NCI-H1092 treated with DMSO at 0.1 percent for 48 hours (cell line): ENCODE measurements around the gene WFIKKN1.

Source experiments
- DNase-seq: peaks from one replicate; lab custom pipeline; 2025; lab: John Stamatoyannopoulos, UW

Gene WFIKKN1

DNA sequence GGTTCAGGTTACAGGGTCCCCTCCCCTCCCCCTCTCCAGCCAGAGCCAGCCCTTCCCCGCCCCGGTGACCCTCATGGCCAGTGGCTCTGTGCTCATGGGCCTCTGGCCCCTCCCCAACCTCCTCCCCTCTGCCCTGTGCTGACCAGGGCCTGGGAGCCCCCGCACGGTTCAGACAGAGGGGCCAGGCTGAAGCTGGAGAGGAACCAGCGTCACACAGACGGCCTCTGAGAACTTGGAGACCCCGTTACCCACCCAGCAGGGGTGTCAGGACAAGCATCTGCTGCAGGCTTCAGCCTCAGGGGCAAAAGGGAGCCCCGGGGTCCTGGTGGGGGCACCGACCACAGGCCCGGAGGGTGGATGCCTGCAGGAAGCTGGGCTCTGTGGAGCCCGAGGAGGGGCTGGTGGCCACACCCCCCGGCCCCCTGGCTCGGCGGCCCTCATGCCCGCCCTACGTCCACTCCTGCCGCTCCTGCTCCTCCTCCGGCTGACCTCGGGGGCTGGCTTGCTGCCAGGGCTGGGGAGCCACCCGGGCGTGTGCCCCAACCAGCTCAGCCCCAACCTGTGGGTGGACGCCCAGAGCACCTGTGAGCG lies at the start of gene WFIKKN1:
WFIKKN1 (plus strand) TSS at position 171 of the 591 bp plus-strand sequence; CDS start at position 440, 269 bp downstream.
- DNase-seq: no peak

- DNase-seq: no peak
Measured at GRCh38 chr16:582218-582613, 48.6 kb upstream of the WFIKKN1 start.

DNA sequence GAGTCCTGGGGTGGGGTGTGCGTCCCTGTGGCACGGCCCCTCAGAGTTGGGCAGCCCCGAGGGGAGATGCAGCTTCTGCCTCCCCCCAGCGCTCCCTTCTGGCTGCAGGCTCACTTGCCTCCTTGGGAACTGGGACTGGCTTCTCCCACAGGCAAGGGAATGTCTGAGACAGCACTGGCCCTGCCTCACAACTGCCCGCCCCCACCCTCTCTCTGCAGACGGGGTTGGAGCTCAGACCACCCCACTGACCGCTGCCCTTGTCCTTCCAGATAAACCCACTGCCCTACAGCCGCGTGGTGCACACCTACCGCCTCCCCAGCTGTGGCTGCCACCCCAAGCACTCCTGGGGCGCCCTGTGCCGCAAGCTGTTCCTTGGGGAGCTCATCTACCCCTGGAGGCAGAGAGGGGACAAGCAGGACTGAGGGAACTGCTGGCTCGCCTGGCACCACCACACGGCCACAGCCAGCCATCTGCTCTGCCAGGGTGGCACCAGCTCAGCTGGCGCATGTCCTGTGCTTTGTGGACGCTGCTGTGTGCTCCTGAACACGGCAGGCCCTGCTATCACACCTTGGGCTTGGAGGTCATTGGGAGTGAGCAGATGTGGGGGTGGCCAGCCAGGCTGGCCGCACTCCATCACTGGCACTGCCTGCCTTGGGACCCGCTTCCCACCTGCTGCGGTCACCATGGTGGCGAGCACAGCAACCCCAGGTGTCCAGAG lies 48.0 kb upstream of the WFIKKN1 start:
- DNase-seq: no peak

- peak; percentile 42 for DNase-seq
Measured at GRCh38 chr16:583470-583814, 47.3 kb upstream of the WFIKKN1 start.

DNA sequence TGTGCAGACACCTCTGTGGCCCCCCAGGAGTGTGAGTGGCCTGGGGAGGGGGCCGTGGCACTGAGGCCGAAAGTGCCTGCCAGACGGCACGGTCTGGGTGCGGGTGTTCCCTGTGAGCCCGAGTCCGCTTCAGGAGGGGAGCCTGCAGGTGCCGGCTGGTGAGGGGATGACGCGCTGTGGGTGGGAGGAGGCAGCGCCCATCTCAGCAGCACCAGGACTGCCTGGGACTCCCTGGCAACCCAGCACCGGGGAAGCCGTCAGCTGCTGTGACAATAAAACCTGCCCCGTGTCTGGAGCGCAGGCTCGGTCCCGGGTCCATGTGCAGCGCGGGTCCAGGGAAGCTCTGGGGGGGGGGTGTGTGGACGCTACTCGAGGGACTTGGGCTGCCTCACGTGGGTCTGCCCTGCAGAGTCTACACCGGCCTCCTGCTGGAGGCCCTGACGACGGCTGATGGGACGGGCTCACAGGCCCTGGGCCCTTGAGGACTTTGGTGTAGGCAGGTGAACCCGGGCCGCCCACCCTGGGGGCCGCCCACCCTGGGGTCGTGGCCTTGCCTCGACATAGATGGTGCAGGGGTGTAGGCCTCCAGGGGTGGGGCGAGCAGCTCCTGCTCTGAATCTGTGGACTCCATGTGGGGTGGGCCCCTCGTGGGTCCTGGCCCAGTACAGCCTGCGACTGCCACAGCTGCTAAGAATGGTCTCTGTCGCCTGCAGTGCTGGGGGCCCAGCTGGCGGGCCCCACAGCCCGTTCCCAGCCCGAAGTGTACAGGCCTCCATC lies 46.8 kb upstream of the WFIKKN1 start:
- DNase-seq: peak; percentile 42

DNA sequence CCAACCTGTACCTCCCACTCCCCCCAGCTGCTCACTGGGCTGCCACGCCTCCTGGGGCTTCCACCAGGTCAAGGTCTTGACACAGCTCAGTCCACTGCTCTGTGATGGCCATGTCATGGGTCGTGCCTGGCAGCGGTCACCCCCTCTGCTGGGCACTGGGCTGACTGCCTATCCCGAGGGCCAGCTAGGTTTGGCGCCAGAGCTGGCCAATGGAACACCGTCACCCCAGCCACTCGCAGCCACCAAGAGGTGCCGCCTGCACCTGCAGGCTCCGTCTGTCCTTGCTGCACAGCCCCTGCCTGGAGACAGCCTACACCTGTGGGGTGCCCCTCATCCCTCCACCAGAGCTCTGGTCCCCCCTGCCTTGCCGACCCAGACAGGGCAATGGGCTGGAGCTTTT lies 45.4 kb upstream of the WFIKKN1 start:
- DNase-seq: peak; percentile 20

GRCh38 chr16:586047-586644 lies 44.6 kb upstream of the WFIKKN1 start:
- no peak for DNase-seq

GRCh38 chr16:586645-587590 lies 43.9 kb upstream of the WFIKKN1 start:
- DNase-seq: no peak

DNA sequence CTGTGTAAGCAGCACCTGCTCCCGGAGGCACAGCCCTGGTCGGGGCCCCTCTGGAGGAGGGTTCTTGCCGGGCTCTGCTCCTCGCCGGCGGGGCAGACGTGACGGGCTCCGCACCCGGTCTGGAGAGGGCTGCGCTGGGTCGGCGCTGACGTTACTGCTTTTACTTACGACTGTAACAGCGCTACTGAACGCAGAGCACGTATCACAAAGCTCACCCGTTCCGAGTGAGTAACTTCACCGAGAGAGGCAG lies 42.2 kb upstream of the WFIKKN1 start:
- no peak for DNase-seq

DNA sequence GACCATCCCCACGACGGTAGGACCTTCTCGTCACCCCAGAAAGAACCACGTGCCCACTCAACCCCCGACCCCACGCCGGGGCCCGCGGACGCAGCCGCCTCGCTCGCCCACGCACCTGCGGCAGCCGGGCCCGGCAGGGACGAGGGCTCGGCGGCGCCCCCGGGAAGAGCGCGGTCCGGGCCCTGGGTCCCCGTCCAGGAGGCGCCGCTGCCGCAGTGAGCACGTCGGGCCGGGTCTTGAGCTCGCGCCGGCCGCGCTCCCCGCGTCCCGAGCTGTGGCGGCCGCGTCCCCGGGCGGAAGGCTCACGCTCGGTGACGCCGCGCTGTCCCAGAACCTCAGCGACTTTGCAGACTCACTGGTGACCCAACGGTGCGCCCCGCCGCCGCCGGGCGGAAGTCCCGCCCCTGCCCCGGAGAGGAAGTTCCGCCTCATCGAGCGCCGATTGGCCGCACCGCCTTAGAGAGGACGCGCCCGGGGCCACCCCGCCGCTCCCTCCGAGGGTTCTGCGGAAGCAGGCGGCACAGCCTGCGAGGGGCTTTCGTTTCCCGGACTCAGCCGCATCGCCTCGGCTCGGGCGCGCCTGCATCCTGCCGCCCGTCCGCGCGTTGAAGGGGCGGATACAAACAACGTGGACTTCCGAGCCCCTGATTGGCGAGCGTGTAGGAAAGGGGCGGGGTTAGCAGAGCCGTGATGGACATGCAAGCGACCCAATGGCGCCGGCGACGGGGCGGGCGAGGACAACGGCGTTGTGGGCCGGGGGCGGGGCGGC lies 41.7 kb upstream of the WFIKKN1 start:
- peak; percentile 97 for DNase-seq

GRCh38 chr16:589658-590187 lies 41.1 kb upstream of the WFIKKN1 start, which contains the start of gene RAB40C:
Gene RAB40C (plus strand): TSS chr16:590066. CDS start chr16:590292, 226 bp downstream.
- DNase-seq: peak; percentile 97

DNA sequence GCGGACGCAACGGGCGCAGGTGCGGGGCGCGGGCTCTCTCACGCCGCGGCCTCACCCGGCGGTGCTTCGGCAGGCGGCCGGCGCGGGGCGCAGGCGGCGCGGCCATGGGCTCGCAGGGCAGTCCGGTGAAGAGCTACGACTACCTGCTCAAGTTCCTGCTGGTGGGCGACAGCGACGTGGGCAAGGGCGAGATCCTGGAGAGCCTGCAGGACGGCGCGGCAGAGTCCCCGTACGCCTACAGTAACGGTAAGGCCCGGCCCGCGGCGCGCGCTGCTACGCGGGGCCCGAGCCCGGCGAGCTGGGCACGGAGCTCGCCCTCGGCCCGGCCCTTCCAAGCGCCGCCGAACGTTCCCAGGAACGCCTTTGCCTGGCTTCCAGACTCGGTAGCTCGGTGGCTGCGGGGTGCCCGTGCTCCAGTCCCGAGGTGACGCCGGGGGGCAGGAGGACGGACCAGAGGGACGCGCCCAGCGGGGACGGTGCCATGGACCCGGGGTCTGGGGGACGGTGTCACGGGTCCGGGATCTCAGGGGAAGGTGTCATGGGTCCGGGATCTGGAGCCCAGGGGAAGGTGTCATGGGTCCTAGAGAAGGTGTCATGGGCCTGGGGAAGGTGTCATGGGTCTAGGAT lies 40.5 kb upstream of the WFIKKN1 start:
- peak; percentile 37 for DNase-seq

DNA sequence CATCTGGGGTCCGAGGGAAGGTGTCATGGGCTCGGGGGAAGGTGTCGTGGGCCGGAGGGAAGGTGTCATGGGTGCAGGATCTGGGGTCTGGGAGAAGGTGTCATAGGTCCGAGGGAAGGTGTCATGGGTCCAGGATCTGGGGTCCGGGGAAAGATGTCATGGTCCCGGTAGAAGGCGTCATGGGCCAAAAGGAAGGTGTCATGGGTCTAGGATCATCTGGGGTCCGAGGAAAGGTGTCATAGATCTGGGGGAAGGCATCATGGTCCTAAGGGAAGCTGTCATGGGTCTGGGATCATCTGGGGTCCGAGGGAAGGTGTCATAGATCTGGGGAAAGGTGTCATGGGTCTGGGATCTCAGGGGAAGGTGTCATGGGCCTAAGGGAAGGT lies 40.0 kb upstream of the WFIKKN1 start:
- no peak for DNase-seq

- no peak for DNase-seq
Measured at GRCh38 chr16:591231-591630, 39.6 kb upstream of the WFIKKN1 start.

- DNase-seq: no peak
Measured at GRCh38 chr16:591892-592517, 38.8 kb upstream of the WFIKKN1 start.

DNA sequence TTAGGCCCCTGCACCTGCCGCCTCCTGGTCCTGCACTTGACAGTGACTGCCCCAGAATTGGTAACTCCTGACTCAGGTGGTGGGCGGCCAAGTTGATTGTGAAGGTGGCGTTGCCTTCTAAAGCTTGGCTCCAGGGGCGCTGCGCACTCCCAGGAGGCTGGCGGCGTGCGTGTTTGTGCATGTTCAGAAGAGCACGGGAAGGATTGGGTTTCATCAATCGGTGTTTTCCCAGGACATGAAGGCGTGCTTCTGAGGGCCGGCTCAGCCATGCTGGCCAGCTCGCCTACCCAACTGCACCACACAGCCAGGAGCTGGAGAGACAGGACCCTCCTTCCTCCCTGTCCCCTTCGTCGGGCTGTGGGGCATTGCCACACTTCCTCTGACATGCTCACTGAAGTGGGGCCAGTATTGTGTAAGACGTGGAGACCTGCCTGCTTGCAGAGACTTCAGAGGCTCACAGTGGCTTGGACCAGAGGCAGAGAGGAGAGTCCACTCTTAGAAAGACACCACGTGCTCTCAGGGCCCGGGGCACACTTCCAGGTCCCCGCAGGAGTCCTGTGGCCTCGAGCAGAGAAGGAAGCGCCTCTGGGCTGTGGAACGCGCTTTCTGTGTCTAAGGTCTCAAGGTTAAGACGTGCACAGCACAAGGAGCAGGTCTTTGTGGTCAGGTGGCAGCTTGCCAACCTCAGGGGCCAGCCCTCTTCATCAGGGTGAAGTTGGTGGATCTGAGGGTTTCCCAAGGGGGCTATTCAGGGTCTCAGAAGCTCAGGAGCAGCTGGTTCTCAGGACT lies 38.1 kb upstream of the WFIKKN1 start:
- DNase-seq: peak; percentile 61

DNA sequence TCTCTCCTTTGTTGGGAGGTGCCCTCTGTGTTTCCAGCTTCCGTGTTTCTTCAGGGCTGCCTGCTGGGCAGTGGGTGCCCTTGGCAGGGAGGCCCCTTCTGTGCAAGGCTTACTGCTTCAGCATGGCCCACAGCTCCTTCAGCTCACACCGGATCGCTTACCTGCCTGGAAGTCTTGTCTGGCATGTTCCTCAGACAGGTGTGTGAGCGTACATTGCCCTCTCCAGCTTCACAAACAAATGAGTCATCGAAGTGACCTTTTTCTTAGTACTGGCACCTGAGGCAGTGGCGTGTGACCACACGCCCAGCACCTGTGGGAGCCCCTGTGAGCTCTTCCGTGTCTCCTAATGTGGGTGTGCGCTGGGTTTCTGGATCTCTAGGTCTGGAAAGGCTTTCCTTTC lies 37.4 kb upstream of the WFIKKN1 start:
- no peak for DNase-seq

DNA sequence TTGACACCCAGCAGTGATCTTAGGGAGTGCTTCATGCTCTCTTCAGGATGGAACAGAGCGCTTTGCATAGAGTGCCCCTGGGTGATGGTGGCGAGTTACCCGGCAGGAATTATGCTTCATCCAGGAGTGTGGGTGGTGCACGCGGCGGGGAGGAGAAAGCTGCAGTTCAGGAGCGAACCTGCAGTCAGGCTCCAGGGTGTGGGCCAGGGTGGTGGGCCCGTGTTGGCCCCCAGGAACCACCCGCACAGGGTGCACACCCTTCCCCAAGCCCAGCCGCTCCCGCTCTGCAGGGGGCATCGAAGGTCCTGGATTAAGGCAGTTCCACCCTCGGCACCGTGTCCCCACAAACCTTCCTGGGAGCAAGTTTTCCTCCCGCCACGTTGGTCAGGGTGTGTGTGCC lies 37.0 kb upstream of the WFIKKN1 start:
- no peak for DNase-seq

GRCh38 chr16:595094-595528 lies 35.7 kb upstream of the WFIKKN1 start:
- no peak for DNase-seq
